ENCODE measurements around the gene FBXO24. TPM values are rescaled to one million over a fixed set of nuclear protein-coding genes. Genes with fewer than 3 reads are reported as not detected.
"Not testable (repeated sequence)": the region's sequence is repeated elsewhere in the genome, so short reads cannot be mapped to it uniquely, and the experiment has no call there.

The FBXO24 gene
- polyA plus RNA-seq, 1 experiment, result 0.40 TPM

- POLR2A ChIA-PET, result no interaction called here
- peak; percentile 32 for TF ChIP-seq CTCF (IDR thresholded peaks at IDR 0.05; ENCODE audit: insufficient read depth, low read depth, low read length)
- CTCF ChIA-PET, result interaction anchor here (0.5 to 2.7 kb wide), 8 partner anchors 10 to 1404 kb away, joined by 3 to 17 read pairs (median 4); no protein-coding TSS in a partner anchor
- H3K36me3 ChIP-seq (ENCODE audit: control insufficient read depth, insufficient read depth, low read length), result no peaks in the 10 kb centered on the region
- DNase-seq (ENCODE audit: low read depth), result peak; percentile 40
- H3K27me3 ChIP-seq (ENCODE audit: control insufficient read depth, insufficient read depth, low read length), result no peaks in the 10 kb centered on the region
- no peak overlapping the region for H3K4me3 ChIP-seq (ENCODE audit: low read depth, low read length)
Measured at GRCh38 chr7:100545360-100546128, 40.6 kb upstream of the FBXO24 start.

- ChIA-PET CTCF (interaction anchor here (0.5 to 2.7 kb wide), 6 partner anchors 13 to 1405 kb away, joined by 3 to 17 read pairs (median 3); no protein-coding TSS in a partner anchor), POLR2A (no interaction called here)
- no peaks in the 10 kb centered on the region for H3K36me3 ChIP-seq (ENCODE audit: control insufficient read depth, insufficient read depth, low read length)
- TF ChIP-seq CTCF (IDR thresholded peaks at IDR 0.05; ENCODE audit: insufficient read depth, low read depth, low read length), result no peak
- no peak for DNase-seq (ENCODE audit: low read depth)
- no peaks in the 10 kb centered on the region for H3K27me3 ChIP-seq (ENCODE audit: control insufficient read depth, insufficient read depth, low read length)
- no peak overlapping the region for H3K4me3 ChIP-seq (ENCODE audit: low read depth, low read length)
Measured at GRCh38 chr7:100546129-100546925, 39.8 kb upstream of the FBXO24 start.

DNA sequence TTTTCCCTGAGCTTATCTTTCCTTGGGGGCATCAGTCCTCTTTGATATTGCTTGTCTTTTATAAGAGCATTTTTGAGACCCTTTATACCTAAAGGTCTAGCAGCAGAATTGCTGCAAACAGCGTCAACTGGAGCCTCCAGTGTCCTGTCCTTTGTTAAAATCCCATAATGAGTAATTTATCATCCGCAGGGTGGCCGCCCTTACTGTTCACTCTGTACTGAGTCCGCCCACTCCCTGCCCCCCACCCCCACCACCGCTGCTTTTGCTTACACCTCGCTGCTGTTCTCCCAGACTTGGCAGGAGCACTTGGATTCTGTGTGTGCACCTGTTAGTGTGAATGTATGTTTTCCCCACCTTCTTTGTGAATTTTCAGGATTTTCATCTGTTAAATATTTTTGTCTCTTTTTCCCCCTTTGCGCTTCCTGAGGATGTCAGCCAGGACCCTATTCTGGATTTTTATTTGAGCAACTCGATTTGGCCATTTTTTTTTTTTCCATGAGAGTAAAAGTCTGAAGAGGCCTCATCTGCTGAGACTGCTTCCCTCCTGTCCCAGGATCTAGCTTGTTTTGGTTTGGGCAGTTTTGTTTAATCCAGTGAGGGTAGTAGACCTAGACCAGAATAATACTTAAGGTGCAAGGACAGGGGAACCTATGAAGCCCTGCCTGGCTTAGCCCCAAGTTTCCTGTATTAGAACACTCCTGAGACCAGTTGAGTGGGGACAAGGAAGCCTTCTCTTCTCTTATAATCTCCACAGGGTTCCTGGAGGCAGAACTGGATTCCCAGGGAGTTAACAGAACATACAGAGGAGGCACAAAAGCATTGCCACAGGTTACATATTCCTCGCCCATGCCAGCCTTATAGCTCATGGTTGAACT, 39.0 kb upstream of the FBXO24 start:
- H3K27me3 ChIP-seq (ENCODE audit: control insufficient read depth, insufficient read depth, low read length), result no peaks in the 10 kb centered on the region
- no peak for DNase-seq (ENCODE audit: low read depth)
- no peak overlapping the region for H3K4me3 ChIP-seq (ENCODE audit: low read depth, low read length)
- TF ChIP-seq CTCF (IDR thresholded peaks at IDR 0.05; ENCODE audit: insufficient read depth, low read depth, low read length), result no peak
- ChIA-PET POLR2A (interaction anchor here (0.5 kb wide), 1 partner anchor 50 kb away, joined by 10 read pairs; no protein-coding TSS in a partner anchor), CTCF (interaction anchor here (1.2 to 4.1 kb wide), 4 partner anchors 12 to 144 kb away, joined by 3 to 30 read pairs (median 10); no protein-coding TSS in a partner anchor)
- H3K36me3 ChIP-seq (ENCODE audit: control insufficient read depth, insufficient read depth, low read length), result no peaks in the 10 kb centered on the region

DNA sequence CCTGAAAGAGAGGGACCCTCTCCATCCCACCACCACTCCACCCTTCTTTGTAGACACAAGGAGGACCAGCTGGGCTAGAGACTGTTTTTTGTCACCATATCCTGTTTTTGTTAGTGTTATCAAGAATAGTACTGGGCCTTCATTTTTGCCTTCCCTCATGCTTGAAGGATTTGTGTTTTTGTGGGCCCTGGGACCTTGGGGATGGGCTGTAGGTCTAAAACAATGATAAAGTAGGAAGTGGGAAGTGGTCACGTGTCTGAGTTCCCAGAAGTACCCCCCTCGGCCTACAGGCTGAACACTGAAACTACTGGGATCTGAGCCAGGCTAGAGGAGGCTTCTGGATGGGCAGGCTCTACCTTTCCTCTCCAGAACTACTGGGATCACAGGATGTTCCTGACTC, 38.3 kb upstream of the FBXO24 start:
- ChIA-PET POLR2A (interaction anchor here (0.6 to 0.7 kb wide), 2 partner anchors 70 to 215 kb away, joined by 3 to 8 read pairs; no protein-coding TSS in a partner anchor), CTCF (interaction anchor here (0.7 to 4.1 kb wide), 5 partner anchors 11 to 97 kb away, joined by 3 to 30 read pairs (median 4); no protein-coding TSS in a partner anchor)
- no peak for DNase-seq (ENCODE audit: low read depth)
- no peak overlapping the region for H3K4me3 ChIP-seq (ENCODE audit: low read depth, low read length)
- no peak for TF ChIP-seq CTCF (IDR thresholded peaks at IDR 0.05; ENCODE audit: insufficient read depth, low read depth, low read length)
- no peaks in the 10 kb centered on the region for H3K36me3 ChIP-seq (ENCODE audit: control insufficient read depth, insufficient read depth, low read length)
- H3K27me3 ChIP-seq (ENCODE audit: control insufficient read depth, insufficient read depth, low read length), result no peaks in the 10 kb centered on the region

GRCh38 chr7:100548446-100548845, 37.7 kb upstream of the FBXO24 start:
- H3K36me3 ChIP-seq (ENCODE audit: control insufficient read depth, insufficient read depth, low read length); H3K4me3 ChIP-seq (ENCODE audit: low read depth, low read length); H3K27me3 ChIP-seq (ENCODE audit: control insufficient read depth, insufficient read depth, low read length); DNase-seq (ENCODE audit: low read depth): not testable (repeated sequence)
- POLR2A ChIA-PET, result interaction anchor here (0.6 to 0.7 kb wide), 2 partner anchors 71 to 214 kb away, joined by 3 to 8 read pairs; no protein-coding TSS in a partner anchor
- CTCF ChIA-PET, result interaction anchor here (0.7 to 4.1 kb wide), 8 partner anchors 10 to 97 kb away, joined by 3 to 30 read pairs (median 6); no protein-coding TSS in a partner anchor

All from BJ (cell line).